ENCODE data around the gene TUSC2. TPM values are rescaled to one million over a fixed set of nuclear protein-coding genes. Genes with fewer than 3 reads are reported as not detected.

TUSC2 gene
- total RNA-seq, 4 donors from 2014 or later = 28.7 to 63.7 (median 42.3) TPM

DNA sequence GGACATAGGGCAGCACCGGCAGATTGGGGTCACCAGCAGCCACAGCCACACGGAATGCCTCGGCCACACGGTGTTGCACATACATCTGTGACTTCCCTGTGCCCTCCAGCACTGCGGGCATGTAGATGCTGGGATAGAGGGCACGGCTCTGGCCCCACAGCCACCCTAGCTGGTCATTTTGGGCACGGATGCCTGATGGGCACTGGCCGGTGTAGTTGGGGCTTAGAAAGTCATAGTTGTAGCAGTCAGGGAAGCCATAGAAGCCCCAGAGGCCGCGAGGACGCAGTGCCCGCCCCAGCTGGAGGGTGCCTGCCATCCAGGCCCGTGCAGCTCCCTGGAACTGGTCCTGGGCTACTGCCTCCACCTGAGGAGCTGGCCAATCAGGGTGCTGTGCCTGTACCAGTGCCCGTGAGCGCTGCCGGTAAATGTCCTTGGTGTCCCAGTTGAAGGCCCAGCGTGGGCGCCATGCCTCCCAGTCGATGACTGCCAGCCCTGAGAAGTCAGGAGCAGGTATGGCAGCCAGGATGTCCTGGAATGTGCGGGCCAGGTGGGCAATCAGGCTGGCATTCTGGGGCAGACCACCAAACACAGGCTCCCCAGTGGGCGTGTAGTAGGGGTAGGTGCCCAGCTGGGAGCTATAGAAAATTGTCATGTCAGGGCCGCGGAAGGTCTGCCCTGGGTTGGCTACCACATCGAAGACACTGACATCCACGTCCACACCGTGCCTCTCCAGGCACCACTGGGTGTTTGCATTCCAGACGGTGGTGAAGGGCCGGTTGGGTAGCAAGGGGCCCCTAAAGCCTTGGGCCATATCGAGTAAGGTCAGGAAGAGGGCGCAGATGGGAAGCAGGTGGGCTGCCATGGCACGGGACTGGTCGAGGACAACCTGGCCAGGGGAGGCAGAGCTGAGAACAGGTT lies 25.7 kb downstream of the TUSC2 start:
- TF ChIP-seq CTCF (IDR thresholded peaks at IDR 0.05) (no peak), POLR2A (IDR thresholded peaks at IDR 0.05) (no peak)
- intact Hi-C loops (cut with DNase I) = no loop called here
- DNase-seq = no peak
- H3K9me3 ChIP-seq = no peaks in the 10 kb centered on the region
- peaks cover 22 to 35% of the 10 kb centered on the region in 2 donors for H3K4me1 ChIP-seq
- WGBS, 2 donors = 89% methylated on average over 18 to 28 of the region's 32 CpGs
- H3K27ac ChIP-seq = peak overlapping the region in 2 of 3 donors; percentile 40 to 74
- H3K36me3 ChIP-seq = no peaks in the 10 kb centered on the region
- H3K4me3 ChIP-seq (replicated peaks in 1 of 3) = peak overlapping the region in 1 of 3 donors; percentile 8
- no peaks in the 10 kb centered on the region for H3K27me3 ChIP-seq

DNA sequence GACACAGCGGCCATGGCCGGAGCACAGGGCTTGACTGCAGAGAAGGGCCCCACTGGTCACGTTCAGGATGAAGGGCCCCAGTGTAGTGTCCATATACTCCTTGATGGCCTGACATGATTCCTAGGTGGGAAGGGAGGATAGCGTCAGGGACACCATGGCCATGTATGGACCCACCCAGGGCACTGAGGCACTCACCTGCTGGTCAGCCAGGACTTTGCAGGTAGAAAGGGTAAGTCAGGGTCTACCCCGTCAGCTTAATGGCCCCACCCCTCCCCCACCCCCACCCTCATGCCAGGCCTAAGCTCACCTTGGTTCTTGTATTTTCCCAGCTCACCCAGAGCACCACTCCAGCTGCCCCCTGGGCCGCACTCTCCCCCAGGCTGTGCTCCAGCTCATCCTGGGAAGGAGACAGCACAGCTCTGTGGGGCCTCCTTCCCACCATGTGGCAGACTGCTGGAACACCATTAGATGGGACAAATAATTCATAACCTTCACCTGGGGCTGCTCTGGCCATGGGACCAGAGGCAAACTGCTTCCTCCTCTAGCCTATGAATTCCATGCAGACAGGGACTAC lies 27.3 kb downstream of the TUSC2 start:
- H3K27me3 ChIP-seq = no peaks in the 10 kb centered on the region
- WGBS, 2 donors = 90 to 92% methylated on average over 6 of the region's 6 CpGs
- H3K4me3 ChIP-seq (replicated peaks in 1 of 3) = no peak overlapping the region
- DNase-seq = no peak
- H3K4me1 ChIP-seq = peaks cover 22 to 35% of the 10 kb centered on the region in 2 donors
- H3K9me3 ChIP-seq = no peaks in the 10 kb centered on the region
- H3K27ac ChIP-seq = peak overlapping the region; percentile 48 to 88 (median 77)
- no peaks in the 10 kb centered on the region for H3K36me3 ChIP-seq
- TF ChIP-seq CTCF (IDR thresholded peaks at IDR 0.05) = no peak
- no peak for TF ChIP-seq POLR2A (IDR thresholded peaks at IDR 0.05)
- intact Hi-C loops (cut with DNase I) = no loop called here

DNA sequence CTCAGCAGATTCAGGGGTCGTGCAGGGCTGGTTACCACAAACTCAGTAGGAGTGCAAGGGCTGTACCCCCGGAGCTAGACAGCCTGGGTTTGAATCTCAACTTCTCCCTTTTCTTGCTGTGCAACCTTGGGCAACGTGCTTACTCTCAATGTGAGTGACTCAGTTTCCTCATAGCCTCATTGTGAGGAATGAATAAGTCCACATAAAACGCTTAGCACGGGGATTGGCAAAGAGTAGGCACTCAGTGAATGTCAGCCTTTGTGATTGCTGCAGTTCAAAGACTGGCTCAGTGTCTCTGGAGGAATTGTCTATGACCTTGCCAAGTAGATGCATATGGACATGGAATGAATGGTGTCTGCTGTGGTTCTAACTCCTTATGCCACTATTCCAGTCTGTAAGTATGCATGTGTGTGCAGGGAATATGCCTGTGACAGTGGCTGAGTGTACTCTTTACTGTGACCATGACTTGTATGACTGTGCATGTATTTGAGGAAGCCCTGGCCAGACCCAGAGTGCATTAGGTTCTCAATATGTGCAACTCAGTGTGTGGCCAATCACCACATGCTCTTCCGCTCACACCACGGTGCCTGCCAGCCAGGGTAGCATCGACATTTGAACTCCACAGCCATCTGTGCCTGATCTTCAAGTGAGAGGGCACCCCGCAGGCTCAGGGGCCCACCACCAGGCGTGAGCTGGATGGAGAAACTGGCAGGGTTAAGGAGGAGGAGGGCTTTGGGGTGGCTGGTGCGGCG lies 27.9 kb downstream of the TUSC2 start:
- intact Hi-C loops (cut with DNase I) = no loop called here
- 52 to 65% methylated on average over 12 of the region's 12 CpGs for WGBS, 2 donors
- Histone ChIP-seq H3K4me3 (replicated peaks in 1 of 3) (peak overlapping the region in 2 of 3 donors; percentile 8 to 57), H3K36me3 (no peaks in the 10 kb centered on the region), H3K4me1 (peaks cover 22 to 35% of the 10 kb centered on the region in 2 donors), H3K27ac (peak overlapping the region; percentile 48 to 88 (median 77)), H3K27me3 (no peaks in the 10 kb centered on the region), H3K9me3 (no peaks in the 10 kb centered on the region)
- TF ChIP-seq CTCF (IDR thresholded peaks at IDR 0.05) = no peak
- no peak for DNase-seq

GRCh38 chr3:50299638-50299928 lies 28.4 kb downstream of the TUSC2 start:
- peaks cover 22 to 35% of the 10 kb centered on the region in 2 donors for H3K4me1 ChIP-seq

More at GRCh38 chr3:50299638-50299928, 28.4 kb downstream of the TUSC2 start:
- intact Hi-C loops (cut with DNase I) = no loop called here
- WGBS, 2 donors = 2 to 3% methylated on average over 9 to 12 of the region's 12 CpGs
- no peak for DNase-seq
- TF ChIP-seq CTCF (IDR thresholded peaks at IDR 0.05) (no peak), POLR2A (IDR thresholded peaks at IDR 0.05) (no peak)
- Histone ChIP-seq H3K27me3 (no peaks in the 10 kb centered on the region), H3K36me3 (no peaks in the 10 kb centered on the region), H3K27ac (peak overlapping the region; percentile 48 to 88 (median 77)), H3K4me3 (replicated peaks in 1 of 3) (peak overlapping the region in 2 of 3 donors; percentile 8 to 57), H3K9me3 (no peaks in the 10 kb centered on the region)

Measured in thyroid gland (tissue), 4 donors.